Loucy (cell line): ENCODE measurements around the gene IL1RAPL2.

Experiments used
- H2AFZ ChIP-seq: fragments of 200-600 bp; sonication (generic); 2 replicates; pipeline ENCODE4 v1.6.0; 2016; ENCODE audit warnings: antibody characterized with exemption, mild to moderate bottlenecking, low read length, moderate library complexity
- H3F3A ChIP-seq: fragments of 200-600 bp; 2 replicates; pipeline ENCODE4 v1.6.0; 2016; ENCODE audit warnings: antibody characterized with exemption, low read depth, mild to moderate bottlenecking
- H3K27me3 ChIP-seq: fragments of 200-600 bp; sonication (generic); 2 replicates; pipeline ENCODE4 v1.6.1; 2014; ENCODE audit warnings: low read length, mild to moderate bottlenecking; ENCODE audit not compliant: insufficient read depth, poor library complexity, severe bottlenecking
- H3K36me3 ChIP-seq: fragments of 200-600 bp; sonication (generic); 2 replicates; pipeline ENCODE4 v1.6.1; 2016; ENCODE audit warnings: low read length; ENCODE audit not compliant: insufficient read depth
- H3K4me1 ChIP-seq: fragments of 200-600 bp; sonication (generic); 2 replicates; pipeline ENCODE4 v1.5.1; 2014; ENCODE audit warnings: low read length, mild to moderate bottlenecking; ENCODE audit not compliant: insufficient read depth, poor library complexity, severe bottlenecking
- H3K4me2 ChIP-seq: fragments of 200-600 bp; sonication (generic); 2 replicates; pipeline ENCODE4 v1.6.0; 2014; ENCODE audit warnings: antibody characterized with exemption, low read length, low read depth, mild to moderate bottlenecking; ENCODE audit not compliant: poor library complexity, severe bottlenecking
- H3K4me3 ChIP-seq: fragments of 200-600 bp; sonication (generic); 2 replicates; pipeline ENCODE4 v1.5.1; 2014; ENCODE audit warnings: low read length, mild to moderate bottlenecking, mixed read lengths; ENCODE audit not compliant: poor library complexity, severe bottlenecking
- H3K79me2 ChIP-seq: fragments of 200-600 bp; sonication (generic); 2 replicates; pipeline ENCODE4 v1.6.1; 2014; ENCODE audit warnings: low read length; ENCODE audit not compliant: insufficient read depth
- H3K9ac ChIP-seq: fragments of 200-600 bp; sonication (generic); 2 replicates; pipeline ENCODE4 v1.6.0; 2014; ENCODE audit warnings: mild to moderate bottlenecking, low read depth, low read length, moderate library complexity; ENCODE audit not compliant: poor library complexity, severe bottlenecking
- H3K9me2 ChIP-seq: fragments of 200-600 bp; sonication (generic); replicated peaks from 2 replicates; pipeline ENCODE4 v1.6.1; 2016; ENCODE audit warnings: low read depth, low read length, mixed read lengths
- H3K9me3 ChIP-seq: fragments of 200-600 bp; sonication (generic); 2 replicates; pipeline ENCODE4 v1.6.1; 2014; ENCODE audit warnings: mild to moderate bottlenecking, antibody characterized with exemption, low read length, low read depth; ENCODE audit not compliant: insufficient read depth
- H4K20me1 ChIP-seq: fragments of 200-600 bp; sonication (generic); 2 replicates; pipeline ENCODE4 v1.6.0; 2014; ENCODE audit warnings: antibody characterized with exemption, low read length, mild to moderate bottlenecking; ENCODE audit not compliant: insufficient read depth, poor library complexity, severe bottlenecking
- CTCF ChIP-seq: fragments of 200-600 bp; sonication (generic); conservative IDR thresholded peaks from 2 replicates; pipeline ENCODE4 v1.5.1; 2014; ENCODE audit warnings: mild to moderate bottlenecking, antibody characterized with exemption, low read length
- EZH2phosphoT487 ChIP-seq: fragments of 200-600 bp; IDR thresholded peaks from 2 replicates; pipeline ENCODE4 v1.6.1; 2018; ENCODE audit warnings: antibody characterized with exemption, mild to moderate bottlenecking, moderate library complexity, borderline replicate concordance

IL1RAPL2 gene

GRCh38 chrX:105697984-105698781, 1132.2 kb downstream of the IL1RAPL2 start:
- H3K36me3 ChIP-seq, result no peaks in the 10 kb centered on the region
- no peaks in the 10 kb centered on the region for H3K79me2 ChIP-seq
- H3K27me3 ChIP-seq, result no peaks in the 10 kb centered on the region
- TF ChIP-seq CTCF, result no peak
- TF ChIP-seq EZH2phosphoT487, result no peak
- H4K20me1 ChIP-seq, result no peaks in the 10 kb centered on the region
- no peak overlapping the region for H3K9ac ChIP-seq
- no peaks in the 10 kb centered on the region for H3F3A ChIP-seq
- H3K4me2 ChIP-seq, result no peak overlapping the region
- H2AFZ ChIP-seq, result no peak overlapping the region
- no peaks in the 10 kb centered on the region for H3K4me1 ChIP-seq
- no peaks in the 10 kb centered on the region for H3K9me2 ChIP-seq
- no peaks in the 10 kb centered on the region for H3K9me3 ChIP-seq
- no peak overlapping the region for H3K4me3 ChIP-seq

- Histone ChIP-seq H2AFZ (no peak overlapping the region), H3K9ac (no peak overlapping the region), H3K9me2 (no peaks in the 10 kb centered on the region), H3K9me3 (no peaks in the 10 kb centered on the region), H3K36me3 (no peaks in the 10 kb centered on the region), H3K4me2 (no peak overlapping the region), H3K79me2 (no peaks in the 10 kb centered on the region), H3K4me3 (no peak overlapping the region), H3K27me3 (no peaks in the 10 kb centered on the region), H3F3A (no peaks in the 10 kb centered on the region), H4K20me1 (no peaks in the 10 kb centered on the region), H3K4me1 (no peaks in the 10 kb centered on the region)
- no peak for TF ChIP-seq EZH2phosphoT487
- no peak for TF ChIP-seq CTCF
Observed at GRCh38 chrX:105700331-105700730, 1134.3 kb downstream of the IL1RAPL2 start.

GRCh38 chrX:105701310-105702052, 1135.5 kb downstream of the IL1RAPL2 start:
- Histone ChIP-seq H4K20me1 (no peaks in the 10 kb centered on the region), H3K36me3 (no peaks in the 10 kb centered on the region), H3K4me3 (no peak overlapping the region), H3K9me3 (no peaks in the 10 kb centered on the region), H3K9me2 (no peaks in the 10 kb centered on the region), H3K27me3 (no peaks in the 10 kb centered on the region), H3K79me2 (no peaks in the 10 kb centered on the region), H3K4me1 (no peaks in the 10 kb centered on the region), H3K9ac (no peak overlapping the region), H2AFZ (no peak overlapping the region), H3F3A (no peaks in the 10 kb centered on the region), H3K4me2 (no peak overlapping the region)
- no peak for TF ChIP-seq EZH2phosphoT487
- TF ChIP-seq CTCF, result peak; percentile 23; the same call in 1 of the 2 replicates
